SK-N-SH (cell line): Measurements from ENCODE around the gene EFHB. TPM values are rescaled to one million over a fixed set of nuclear protein-coding genes. Genes with fewer than 3 reads are reported as not detected.

ENCODE experiments used
- CTCF ChIA-PET: fragments of 300-600, 350-600 bp; formaldehyde crosslinking; extraction: SDS; loops from one replicate; lab custom pipeline; 2021; lab: Yijun Ruan, JAX
- POLR2A ChIA-PET: fragments of 350-600 bp; sonication (Branson Sonifier 250); formaldehyde crosslinking; extraction: SDS; loops from one replicate; lab custom pipeline; 2020; ENCODE audit warnings: antibody characterized with exemption, inconsistent platforms; lab: Yijun Ruan, JAX
- DNase-seq: peaks from one replicate; pipeline ENCODE4 v3.0.0; 2012
- H2AFZ ChIP-seq: fragments of 200-600 bp; sonication (generic); 2 replicates; pipeline ENCODE4 v1.8.1; 2016; ENCODE audit warnings: antibody characterized with exemption, mild to moderate bottlenecking, low read depth
- H3F3A ChIP-seq: fragments of 200-600 bp; sonication (generic); replicated peaks from 2 replicates; pipeline ENCODE3; 2016; ENCODE audit warnings: antibody characterized with exemption, mild to moderate bottlenecking; ENCODE audit not compliant: insufficient read depth
- H3K27ac ChIP-seq, 2 experiments: fragments of 200-500 bp in 1 of 2; fragments of 200-600 bp in 1 of 2; sonication (Bioruptor generic) in 1 of 2; sonication (generic), shearing (Covaris generic) in 1 of 2; 2 replicates each; pipeline versions ENCODE4 v1.5.1 to v1.6.1; 2014 to 2016; ENCODE audit warnings: low read depth in 2 of 2, inconsistent platforms in 1 of 2, low read length in 1 of 2, mild to moderate bottlenecking in 1 of 2, mixed read lengths in 1 of 2
- H3K27me3 ChIP-seq: fragments of 200-600 bp; sonication (generic), shearing (Covaris generic); 2 replicates; pipeline ENCODE4 v1.6.1; 2016; ENCODE audit warnings: mixed run types; ENCODE audit not compliant: insufficient read depth
- H3K36me3 ChIP-seq, 2 experiments: fragments of 200-500 bp in 1 of 2; fragments of 200-600 bp in 1 of 2; sonication (Bioruptor generic) in 1 of 2; sonication (generic) in 1 of 2; replicated peaks in 1 of 2; 2 replicates each; pipeline versions ENCODE3 to v1.5.1; 2014 to 2016; ENCODE audit warnings: low read length in 1 of 2, mild to moderate bottlenecking in 1 of 2; ENCODE audit not compliant: insufficient read depth in 2 of 2, control insufficient read depth in 1 of 2
- H3K4me1 ChIP-seq, 2 experiments: fragments of 200-500 bp in 1 of 2; fragments of 200-600 bp in 1 of 2; sonication (Bioruptor generic) in 1 of 2; sonication (generic), shearing (Covaris generic) in 1 of 2; 2 replicates each; pipeline versions ENCODE4 v1.5.1 to v1.6.1; 2014 to 2016; ENCODE audit warnings: low read depth in 1 of 2, low read length in 1 of 2, mixed run types in 1 of 2; ENCODE audit not compliant: insufficient read depth in 2 of 2, control insufficient read depth in 1 of 2
- H3K4me2 ChIP-seq: fragments of 200-600 bp; sonication (generic), shearing (Covaris generic); 2 replicates; pipeline ENCODE4 v1.6.1; 2017; ENCODE audit warnings: mixed run types
- H3K4me3 ChIP-seq, 2 experiments: fragments of 200-500 bp in 1 of 2; fragments of 200-600 bp in 1 of 2; sonication (Bioruptor generic) in 1 of 2; sonication (generic), shearing (Covaris generic) in 1 of 2; 2 replicates each; pipeline versions ENCODE4 v1.5.1 to v1.8.1; 2014 to 2016; ENCODE audit warnings: low read depth in 2 of 2, inconsistent platforms in 1 of 2, low read length in 1 of 2, mild to moderate bottlenecking in 1 of 2, mixed read lengths in 1 of 2, moderate library complexity in 1 of 2
- H3K79me2 ChIP-seq: fragments of 200-600 bp; sonication (generic); 2 replicates; pipeline ENCODE4 v1.8.1; 2017; ENCODE audit warnings: mild to moderate bottlenecking; ENCODE audit not compliant: insufficient read depth
- H3K9ac ChIP-seq: fragments of 200-600 bp; sonication (generic); 2 replicates; pipeline ENCODE4 v1.6.1; 2017; ENCODE audit warnings: mixed run types
- H3K9me2 ChIP-seq: fragments of 200-600 bp; sonication (generic); 2 replicates; pipeline ENCODE4 v1.6.1; 2017; ENCODE audit warnings: mixed run types
- H3K9me3 ChIP-seq: fragments of 200-600 bp; sonication (generic); 2 replicates; pipeline ENCODE4 v1.6.1; 2017; ENCODE audit warnings: mixed run types, mild to moderate bottlenecking, moderate library complexity
- H4K20me1 ChIP-seq: fragments of 200-600 bp; sonication (generic); 2 replicates; pipeline ENCODE4 v1.6.1; 2017; ENCODE audit warnings: mild to moderate bottlenecking, mixed run types; ENCODE audit not compliant: insufficient read depth
- CHD2 ChIP-seq: fragments of 150-350 bp; IDR thresholded peaks from 2 replicates; pipeline ENCODE4 v1.6.1; 2018; ENCODE audit warnings: low read length; ENCODE audit not compliant: partially characterized antibody
- EP300 ChIP-seq, 2 experiments: IDR thresholded peaks; 2 replicates each; pipeline versions ENCODE4 v1.4.0 to v1.6.1; 2012; ENCODE audit warnings: borderline replicate concordance in 1 of 2, low read depth in 1 of 2, low read length in 1 of 2
- FOSL2 ChIP-seq: IDR thresholded peaks from 2 replicates; pipeline ENCODE4 v1.4.0; 2012; ENCODE audit warnings: low read depth, mild to moderate bottlenecking, moderate library complexity, borderline replicate concordance
- FOXJ3 ChIP-seq: sonication (generic); formaldehyde crosslinking; IDR thresholded peaks from 2 replicates; pipeline ENCODE4 v1.5.1; 2020; ENCODE audit warnings: mild to moderate bottlenecking, missing genetic modification reagents
- FOXM1 ChIP-seq: IDR thresholded peaks from 2 replicates; pipeline ENCODE4 v1.4.0; 2012; ENCODE audit warnings: low read depth, mild to moderate bottlenecking
- MEF2A ChIP-seq: IDR thresholded peaks from 2 replicates; pipeline ENCODE4 v1.4.0; 2012; ENCODE audit warnings: low read depth, borderline replicate concordance
- NFIC ChIP-seq: IDR thresholded peaks from 2 replicates; pipeline ENCODE4 v1.4.0; 2012; ENCODE audit warnings: borderline replicate concordance
- NRF1 ChIP-seq: IDR thresholded peaks from 2 replicates; pipeline ENCODE4 v1.6.1; 2012; ENCODE audit warnings: low read depth, mild to moderate bottlenecking, low read length
- POLR2AphosphoS5 ChIP-seq: IDR thresholded peaks from 2 replicates; pipeline ENCODE4 v1.6.1; 2012; ENCODE audit warnings: low read depth, low read length
- RAD21 ChIP-seq: IDR thresholded peaks from 2 replicates; pipeline ENCODE4 v1.6.1; 2012; ENCODE audit warnings: mild to moderate bottlenecking, low read length
- RFX5 ChIP-seq: IDR thresholded peaks from 2 replicates; pipeline ENCODE4 v1.6.1; 2012; ENCODE audit warnings: mild to moderate bottlenecking, improper control_type of control experiment, low read length
- SIN3A ChIP-seq: IDR thresholded peaks from 2 replicates; pipeline ENCODE4 v1.6.1; 2012; ENCODE audit warnings: low read depth, mild to moderate bottlenecking, low read length, moderate library complexity, borderline replicate concordance
- TAF1 ChIP-seq: IDR thresholded peaks from 2 replicates; pipeline ENCODE4 v1.6.1; 2012; ENCODE audit warnings: low read depth, mild to moderate bottlenecking, low read length, moderate library complexity, borderline replicate concordance
- TCF12 ChIP-seq: IDR thresholded peaks from 2 replicates; pipeline ENCODE4 v1.4.0; 2012
- WGBS: methylation state at CpG from one replicate; pipeline ENCODE4 v1.1.6; 2017; ENCODE audit warnings: low lambda C conversion rate; 5-methylcytosine and 5-hydroxymethylcytosine counted together
- polyA plus RNA-seq, 3 experiments: library from polyadenylated mRNA; depleted of rRNA; stranded (reverse); fragments of >200 nt; gene quantifications; 2 replicates each; pipeline ENCODE4 v1.2.3, GENCODE V29; 2012
- TF ChIP-seq, protein P1 (sequence below): fragments of 150-350 bp; IDR thresholded peaks from 2 replicates; pipeline ENCODE4 v1.6.1; 2016; ENCODE audit warnings: mild to moderate bottlenecking, low read depth, low read length
- TF ChIP-seq, protein P2 (sequence below): IDR thresholded peaks from 2 replicates; pipeline ENCODE4; 2012
- TF ChIP-seq, protein P3 (sequence below): IDR thresholded peaks from 2 replicates; pipeline ENCODE4 v1.4.0; 2012; ENCODE audit warnings: low read depth
- TF ChIP-seq, protein P4 (sequence below): IDR thresholded peaks from 2 replicates; pipeline ENCODE4 v1.6.1; 2012; ENCODE audit warnings: mild to moderate bottlenecking, low read depth, low read length, moderate library complexity

Gene EFHB
- polyA plus RNA-seq, 1 of the 3 experiments (the other 2 are of a cell fraction), result 0.58 TPM

DNA sequence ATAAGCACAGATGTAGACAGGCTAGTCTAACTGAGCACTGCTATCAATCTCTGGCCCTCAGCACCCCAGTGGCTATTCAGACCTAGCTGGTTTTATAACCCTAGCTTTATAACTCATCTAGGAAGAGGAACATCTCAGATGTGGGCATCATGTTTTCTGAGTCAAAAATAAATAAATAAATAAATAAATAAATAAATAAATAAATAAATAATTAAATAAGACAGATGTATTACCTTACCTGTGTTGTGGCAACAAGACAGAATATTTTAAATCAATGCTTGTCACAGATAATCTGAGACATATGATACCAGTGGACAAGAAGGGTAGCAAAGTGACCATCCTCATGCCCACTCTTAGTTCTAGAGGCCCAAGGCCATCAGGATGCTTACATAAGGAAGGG, 52.2 kb downstream of the EFHB start:
- Histone ChIP-seq H3K4me1 (0 out of 4 replicates have a peak, but pooled peaks cover 0 to 6% of the 10 kb centered on the region in 2 experiments), H3K9me3 (no peaks in the 10 kb centered on the region), H3K79me2 (no peaks in the 10 kb centered on the region), H3F3A (no peaks in the 10 kb centered on the region), H3K36me3 (no peaks in the 10 kb centered on the region), H3K4me2 (no peak overlapping the region), H2AFZ (no peak overlapping the region), H3K27ac (no peak overlapping the region), H3K9ac (no peak overlapping the region), H4K20me1 (no peaks in the 10 kb centered on the region), H3K4me3 (no peak overlapping the region), H3K9me2 (no peaks in the 10 kb centered on the region), H3K27me3 (no peaks in the 10 kb centered on the region)
- DNase-seq, result no peak
- ChIA-PET CTCF (no interaction called here), POLR2A (interaction anchor here (0.7 kb wide), 1 partner anchor 734 kb away, joined by 3 read pairs; no protein-coding TSS in a partner anchor)
- TF ChIP-seq FOSL2, result no peak
- TF ChIP-seq, protein P1, sequence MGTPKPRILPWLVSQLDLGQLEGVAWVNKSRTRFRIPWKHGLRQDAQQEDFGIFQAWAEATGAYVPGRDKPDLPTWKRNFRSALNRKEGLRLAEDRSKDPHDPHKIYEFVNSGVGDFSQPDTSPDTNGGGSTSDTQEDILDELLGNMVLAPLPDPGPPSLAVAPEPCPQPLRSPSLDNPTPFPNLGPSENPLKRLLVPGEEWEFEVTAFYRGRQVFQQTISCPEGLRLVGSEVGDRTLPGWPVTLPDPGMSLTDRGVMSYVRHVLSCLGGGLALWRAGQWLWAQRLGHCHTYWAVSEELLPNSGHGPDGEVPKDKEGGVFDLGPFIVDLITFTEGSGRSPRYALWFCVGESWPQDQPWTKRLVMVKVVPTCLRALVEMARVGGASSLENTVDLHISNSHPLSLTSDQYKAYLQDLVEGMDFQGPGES, result no peak
- no peak for TF ChIP-seq NFIC
- no peak for TF ChIP-seq FOXM1
- TF ChIP-seq NRF1, result no peak
- TF ChIP-seq, protein P2, sequence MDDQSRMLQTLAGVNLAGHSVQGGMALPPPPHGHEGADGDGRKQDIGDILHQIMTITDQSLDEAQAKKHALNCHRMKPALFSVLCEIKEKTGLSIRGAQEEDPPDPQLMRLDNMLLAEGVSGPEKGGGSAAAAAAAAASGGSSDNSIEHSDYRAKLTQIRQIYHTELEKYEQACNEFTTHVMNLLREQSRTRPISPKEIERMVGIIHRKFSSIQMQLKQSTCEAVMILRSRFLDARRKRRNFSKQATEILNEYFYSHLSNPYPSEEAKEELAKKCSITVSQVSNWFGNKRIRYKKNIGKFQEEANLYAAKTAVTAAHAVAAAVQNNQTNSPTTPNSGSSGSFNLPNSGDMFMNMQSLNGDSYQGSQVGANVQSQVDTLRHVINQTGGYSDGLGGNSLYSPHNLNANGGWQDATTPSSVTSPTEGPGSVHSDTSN, result no peak
- TF ChIP-seq TCF12, result no peak
- TF ChIP-seq EP300 (IDR thresholded peaks at IDR 0.05; ENCODE audit: borderline replicate concordance in 1 of 2, low read depth in 1 of 2, low read length in 1 of 2), result no peak
- no peak for TF ChIP-seq TAF1
- TF ChIP-seq RAD21, result no peak

DNA sequence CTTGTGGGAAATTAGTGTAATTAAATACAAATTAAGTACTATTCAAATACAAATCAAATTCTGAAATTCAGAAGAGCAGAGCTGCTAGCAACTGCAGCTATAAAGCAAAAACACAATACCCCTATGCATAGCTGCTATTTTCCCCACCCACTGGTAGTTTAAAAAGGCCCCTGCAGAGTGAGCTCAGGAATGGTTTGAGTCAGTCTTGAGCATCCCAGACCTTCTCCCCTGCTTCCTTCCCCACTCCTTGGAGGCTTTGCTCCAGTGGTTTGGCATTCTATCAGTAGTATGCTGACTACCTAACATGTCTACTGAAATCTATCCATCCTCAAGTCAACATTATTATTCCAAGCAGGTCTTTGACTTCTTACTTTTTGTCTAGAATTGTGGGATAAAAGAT, 53.0 kb downstream of the EFHB start:
- no peaks in the 10 kb centered on the region for H3K9me3 ChIP-seq
- no peaks in the 10 kb centered on the region for H3F3A ChIP-seq
- ChIA-PET POLR2A (no interaction called here), CTCF (no interaction called here)
- H3K9ac ChIP-seq, result no peak overlapping the region
- H3K4me3 ChIP-seq, result no peak overlapping the region
- no peak overlapping the region for H2AFZ ChIP-seq
- H3K9me2 ChIP-seq, result no peaks in the 10 kb centered on the region
- TF ChIP-seq, protein P3, sequence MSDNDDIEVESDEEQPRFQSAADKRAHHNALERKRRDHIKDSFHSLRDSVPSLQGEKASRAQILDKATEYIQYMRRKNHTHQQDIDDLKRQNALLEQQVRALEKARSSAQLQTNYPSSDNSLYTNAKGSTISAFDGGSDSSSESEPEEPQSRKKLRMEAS, result no peak
- H3K27me3 ChIP-seq, result no peaks in the 10 kb centered on the region
- H4K20me1 ChIP-seq, result no peaks in the 10 kb centered on the region
- no peaks in the 10 kb centered on the region for H3K79me2 ChIP-seq
- no peak overlapping the region for H3K4me2 ChIP-seq
- 0 out of 4 replicates have a peak, but pooled peaks cover 0 to 5% of the 10 kb centered on the region in 2 experiments for H3K4me1 ChIP-seq
- no peak overlapping the region for H3K27ac ChIP-seq
- no peaks in the 10 kb centered on the region for H3K36me3 ChIP-seq
- DNase-seq, result no peak

DNA sequence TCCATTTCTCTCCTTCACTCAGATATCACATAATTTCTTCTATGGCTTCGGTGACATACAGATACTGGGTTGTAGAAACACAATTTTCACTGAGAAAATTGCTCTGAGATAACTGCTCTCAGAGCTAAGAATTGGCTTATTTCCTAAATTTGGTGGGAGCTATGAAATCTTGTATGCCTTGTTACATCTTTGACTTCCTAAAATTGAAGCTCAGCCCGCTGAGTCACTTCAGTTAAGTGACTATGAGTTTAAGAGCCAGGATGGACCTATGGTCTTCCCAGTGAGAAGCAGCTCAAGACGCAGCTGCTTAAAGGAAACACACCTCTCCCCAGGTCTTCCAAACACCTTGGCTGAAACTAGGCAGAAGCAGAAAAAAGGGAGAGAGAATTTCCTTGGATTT, 56.4 kb downstream of the EFHB start:
- no peaks in the 10 kb centered on the region for H3F3A ChIP-seq
- H3K9ac ChIP-seq, result no peak overlapping the region
- no peak overlapping the region for H2AFZ ChIP-seq
- H3K9me3 ChIP-seq, result no peaks in the 10 kb centered on the region
- ChIA-PET POLR2A (interaction anchor here (1.6 kb wide), 1 partner anchor 11 kb away, joined by 3 read pairs; no protein-coding TSS in a partner anchor), CTCF (interaction anchor here (0.9 to 2.1 kb wide), 2 partner anchors 8 to 11 kb away, joined by 4 to 15 read pairs; no protein-coding TSS in a partner anchor)
- no peaks in the 10 kb centered on the region for H3K9me2 ChIP-seq
- H3K4me3 ChIP-seq, result no peak overlapping the region
- H3K27ac ChIP-seq, result no peak overlapping the region
- no peaks in the 10 kb centered on the region for H3K4me1 ChIP-seq
- no peaks in the 10 kb centered on the region for H3K27me3 ChIP-seq
- WGBS, result 39% methylated on average over 3 of the region's 3 CpGs
- no peaks in the 10 kb centered on the region for H3K79me2 ChIP-seq
- no peak overlapping the region for H3K4me2 ChIP-seq
- no peaks in the 10 kb centered on the region for H3K36me3 ChIP-seq
- no peaks in the 10 kb centered on the region for H4K20me1 ChIP-seq
- no peak for DNase-seq
- TF ChIP-seq EP300 (IDR thresholded peaks at IDR 0.05; ENCODE audit: borderline replicate concordance in 1 of 2, low read depth in 1 of 2, low read length in 1 of 2), result no peak
- TF ChIP-seq MEF2A, result no peak
- no peak for TF ChIP-seq TAF1
- no peak for TF ChIP-seq FOXJ3 (CRISPR knock-in tag)
- no peak for TF ChIP-seq POLR2AphosphoS5
- TF ChIP-seq SIN3A, result no peak
- TF ChIP-seq RFX5, result no peak
- no peak for TF ChIP-seq NFIC
- no peak for TF ChIP-seq TCF12
- TF ChIP-seq, protein P4, sequence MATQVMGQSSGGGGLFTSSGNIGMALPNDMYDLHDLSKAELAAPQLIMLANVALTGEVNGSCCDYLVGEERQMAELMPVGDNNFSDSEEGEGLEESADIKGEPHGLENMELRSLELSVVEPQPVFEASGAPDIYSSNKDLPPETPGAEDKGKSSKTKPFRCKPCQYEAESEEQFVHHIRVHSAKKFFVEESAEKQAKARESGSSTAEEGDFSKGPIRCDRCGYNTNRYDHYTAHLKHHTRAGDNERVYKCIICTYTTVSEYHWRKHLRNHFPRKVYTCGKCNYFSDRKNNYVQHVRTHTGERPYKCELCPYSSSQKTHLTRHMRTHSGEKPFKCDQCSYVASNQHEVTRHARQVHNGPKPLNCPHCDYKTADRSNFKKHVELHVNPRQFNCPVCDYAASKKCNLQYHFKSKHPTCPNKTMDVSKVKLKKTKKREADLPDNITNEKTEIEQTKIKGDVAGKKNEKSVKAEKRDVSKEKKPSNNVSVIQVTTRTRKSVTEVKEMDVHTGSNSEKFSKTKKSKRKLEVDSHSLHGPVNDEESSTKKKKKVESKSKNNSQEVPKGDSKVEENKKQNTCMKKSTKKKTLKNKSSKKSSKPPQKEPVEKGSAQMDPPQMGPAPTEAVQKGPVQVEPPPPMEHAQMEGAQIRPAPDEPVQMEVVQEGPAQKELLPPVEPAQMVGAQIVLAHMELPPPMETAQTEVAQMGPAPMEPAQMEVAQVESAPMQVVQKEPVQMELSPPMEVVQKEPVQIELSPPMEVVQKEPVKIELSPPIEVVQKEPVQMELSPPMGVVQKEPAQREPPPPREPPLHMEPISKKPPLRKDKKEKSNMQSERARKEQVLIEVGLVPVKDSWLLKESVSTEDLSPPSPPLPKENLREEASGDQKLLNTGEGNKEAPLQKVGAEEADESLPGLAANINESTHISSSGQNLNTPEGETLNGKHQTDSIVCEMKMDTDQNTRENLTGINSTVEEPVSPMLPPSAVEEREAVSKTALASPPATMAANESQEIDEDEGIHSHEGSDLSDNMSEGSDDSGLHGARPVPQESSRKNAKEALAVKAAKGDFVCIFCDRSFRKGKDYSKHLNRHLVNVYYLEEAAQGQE, result no peak
- TF ChIP-seq CHD2, result no peak
